DMS153 treated with DMSO at 0.1 percent for 48 hours (cell line): ENCODE measurements around the gene EDIL3.
"Not testable (repeated sequence)": the region's sequence is repeated elsewhere in the genome, so short reads cannot be mapped to it uniquely, and the experiment has no call there.

Source experiments
- DNase-seq: peaks from one replicate; lab custom pipeline; 2025; ENCODE audit not compliant: unreplicated experiment; lab: John Stamatoyannopoulos, UW

Gene EDIL3

DNA sequence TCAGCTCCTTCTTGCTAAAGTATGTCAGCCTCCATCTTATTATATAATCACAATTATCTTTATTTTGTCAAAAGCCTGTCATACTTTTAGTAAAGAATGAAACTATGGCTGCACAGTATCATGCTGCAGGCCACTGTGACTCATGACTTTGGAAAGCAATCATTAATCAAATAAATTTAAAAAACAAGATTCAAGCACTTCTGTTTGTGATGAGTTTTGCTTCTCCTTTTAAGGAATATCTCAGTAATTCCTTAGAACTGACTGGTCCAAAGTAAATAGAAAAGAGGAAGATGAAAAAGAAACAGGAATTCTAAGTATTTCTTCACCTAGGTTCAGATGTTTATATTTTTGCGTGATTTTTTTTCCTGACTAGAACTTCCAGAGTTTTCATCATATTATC is 83.1 kb downstream of the EDIL3 start:
- DNase-seq = no peak

DNA sequence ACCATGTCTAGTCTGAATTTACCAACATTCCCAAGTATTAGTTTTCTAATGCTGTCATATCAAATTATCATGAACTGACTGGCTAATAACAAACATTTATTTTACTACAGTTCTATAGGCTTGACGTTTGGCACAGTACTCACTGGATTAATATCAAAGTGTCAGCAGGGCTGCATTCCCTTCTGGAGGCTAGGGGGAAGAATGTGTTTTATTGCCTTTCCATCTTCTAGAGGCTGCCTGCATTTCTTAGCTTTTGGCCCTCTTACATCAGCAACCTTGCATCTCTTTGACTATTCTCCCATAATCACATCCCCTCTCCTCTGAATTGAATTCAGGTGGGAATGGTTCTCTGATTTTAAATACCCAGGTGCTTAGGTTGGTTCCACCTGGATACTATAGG is 84.7 kb downstream of the EDIL3 start:
- no peak for DNase-seq

DNA sequence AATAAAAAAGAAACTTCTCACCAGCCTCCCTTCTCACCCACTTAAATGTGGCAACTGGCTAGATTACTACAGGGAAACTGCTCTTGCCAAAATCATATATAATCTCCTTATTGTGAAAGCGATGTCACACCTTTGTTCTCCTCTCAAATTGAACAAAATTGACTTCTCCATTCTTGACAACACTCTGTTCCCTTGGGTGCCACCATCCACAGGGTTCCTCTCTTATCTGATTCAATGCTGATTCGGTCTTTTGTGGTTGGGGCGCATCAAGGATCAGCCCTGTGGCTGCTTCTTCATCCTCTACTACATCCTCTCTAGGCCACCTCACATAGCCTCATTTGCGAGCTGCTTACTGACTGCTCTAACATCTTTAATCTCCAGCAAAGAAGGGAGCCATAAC is 86.1 kb downstream of the EDIL3 start:
- DNase-seq = no peak

DNA sequence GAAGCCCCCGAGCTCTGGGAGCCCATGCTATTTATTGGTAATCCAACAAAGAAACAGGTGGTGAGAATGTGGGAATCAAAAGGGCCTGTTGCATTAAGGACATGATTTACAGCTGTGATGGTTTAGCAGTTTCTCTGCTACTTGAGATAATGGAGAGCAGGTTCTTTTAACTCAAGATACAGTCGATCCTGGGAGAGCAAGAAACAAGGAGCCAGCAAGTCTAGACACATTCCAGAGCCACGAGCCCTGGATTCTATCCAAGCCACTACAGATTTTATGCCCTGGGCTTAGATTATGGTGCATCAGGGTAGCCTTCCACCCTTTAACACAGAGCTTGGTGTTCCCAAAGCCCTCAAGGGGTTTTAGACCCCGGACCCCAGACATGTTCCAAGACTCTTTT is 87.0 kb downstream of the EDIL3 start:
- not testable (repeated sequence) for DNase-seq

DNA sequence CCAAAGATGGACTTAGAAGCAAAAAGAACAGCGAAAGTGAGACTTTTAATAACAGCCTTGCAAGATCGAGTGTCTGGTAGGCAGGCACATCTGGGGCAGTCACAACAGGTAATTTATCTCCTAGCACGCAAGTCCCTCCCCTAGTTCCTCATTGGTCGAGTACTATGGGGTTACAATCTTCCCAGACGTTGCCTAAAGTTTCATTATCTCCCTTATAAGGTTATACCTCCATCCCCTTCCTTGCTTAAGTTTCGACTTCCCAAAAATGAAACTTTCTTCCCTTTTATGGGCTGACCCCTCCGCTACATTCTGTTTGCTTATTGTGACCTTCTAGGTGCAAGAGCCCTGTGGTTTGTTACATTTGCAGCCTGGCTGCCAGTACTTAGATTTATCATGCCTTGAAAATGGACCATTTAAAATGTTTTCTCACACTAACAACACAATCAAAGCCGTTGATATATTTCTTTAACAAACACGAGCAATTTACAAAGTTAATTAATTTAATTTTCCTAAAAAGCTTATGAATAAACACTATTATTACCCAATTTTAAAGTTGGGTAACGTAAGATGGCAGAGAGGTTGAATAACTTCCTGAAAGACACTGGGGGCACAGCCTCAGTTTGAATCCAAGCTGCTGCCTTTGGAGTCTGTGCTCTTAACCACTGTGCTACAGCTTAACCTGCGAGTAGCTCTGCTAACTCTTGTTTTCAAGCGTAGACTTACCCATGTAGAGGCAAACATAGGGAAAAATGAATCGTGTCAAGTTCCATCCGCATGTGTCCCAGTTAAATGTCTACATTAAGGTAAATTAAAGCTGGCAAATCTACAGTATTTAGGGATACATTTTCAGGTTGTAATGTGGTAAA is 91.7 kb downstream of the EDIL3 start:
- no peak for DNase-seq

DNA sequence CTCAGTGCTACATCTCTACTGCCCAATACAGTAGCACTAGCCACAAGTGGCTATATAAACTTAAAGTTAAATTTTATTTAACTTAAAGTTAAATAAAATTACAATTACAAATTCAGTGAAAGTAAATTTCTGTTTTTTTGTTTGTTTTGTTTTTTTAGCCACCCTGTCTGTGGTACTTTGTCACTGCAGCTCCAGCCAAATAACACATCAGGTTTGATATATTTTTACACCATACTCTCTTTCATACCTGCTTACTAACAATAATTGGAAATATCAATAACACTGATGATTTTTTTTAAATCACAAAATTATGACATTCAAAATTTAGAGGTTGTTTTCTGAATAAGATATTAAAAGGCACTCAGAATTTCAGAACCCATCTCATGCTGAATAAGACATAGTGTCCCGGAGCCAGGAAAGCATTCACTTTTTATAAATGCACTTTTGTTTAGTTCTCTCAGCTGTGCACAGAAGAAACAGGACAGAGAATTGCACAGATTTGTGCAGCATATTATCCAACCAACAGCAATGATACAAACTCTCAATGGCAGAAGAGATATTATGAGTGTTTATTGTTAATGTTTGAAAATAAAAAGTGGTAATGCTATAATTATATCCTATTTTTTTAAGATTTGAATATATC is 92.6 kb downstream of the EDIL3 start:
- no peak for DNase-seq

DNA sequence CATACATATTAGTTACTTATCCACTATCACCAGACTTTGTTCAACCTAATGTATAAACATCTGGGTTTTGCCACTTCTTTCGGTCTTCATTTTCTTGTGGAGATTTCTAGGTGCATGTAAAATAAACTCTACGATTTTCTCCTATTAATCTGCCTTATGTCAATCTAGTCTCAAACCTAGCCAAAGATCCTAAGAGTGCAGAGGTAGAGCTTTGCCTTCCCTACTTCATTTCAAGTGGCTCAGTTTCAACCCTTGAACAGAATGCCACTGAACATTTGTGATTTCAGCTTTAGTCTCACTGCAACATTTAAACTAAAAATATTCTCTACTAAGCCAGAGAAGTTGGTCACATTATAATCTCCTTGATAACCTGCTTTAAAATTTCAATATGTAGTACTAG is 94.0 kb downstream of the EDIL3 start:
- no peak for DNase-seq

DNA sequence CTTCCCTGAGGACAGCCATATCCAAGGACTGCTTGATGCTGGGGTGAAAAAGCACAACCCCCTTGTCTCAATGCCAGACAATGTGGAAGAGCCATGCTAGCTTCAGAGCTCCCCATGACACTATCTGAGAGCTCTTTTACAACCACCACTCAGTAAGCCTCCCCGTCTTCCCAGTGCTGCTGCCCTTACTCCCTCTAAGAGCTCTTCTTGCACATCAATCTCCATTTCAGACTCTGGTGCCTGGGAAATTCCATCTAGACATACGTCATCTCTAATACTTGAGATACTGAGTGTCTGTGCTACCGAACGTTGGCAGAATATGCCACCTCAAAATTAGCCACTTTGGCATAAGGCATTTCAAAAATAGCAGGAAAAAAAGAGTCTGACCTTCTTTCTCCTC is 94.5 kb downstream of the EDIL3 start:
- no peak for DNase-seq

DNA sequence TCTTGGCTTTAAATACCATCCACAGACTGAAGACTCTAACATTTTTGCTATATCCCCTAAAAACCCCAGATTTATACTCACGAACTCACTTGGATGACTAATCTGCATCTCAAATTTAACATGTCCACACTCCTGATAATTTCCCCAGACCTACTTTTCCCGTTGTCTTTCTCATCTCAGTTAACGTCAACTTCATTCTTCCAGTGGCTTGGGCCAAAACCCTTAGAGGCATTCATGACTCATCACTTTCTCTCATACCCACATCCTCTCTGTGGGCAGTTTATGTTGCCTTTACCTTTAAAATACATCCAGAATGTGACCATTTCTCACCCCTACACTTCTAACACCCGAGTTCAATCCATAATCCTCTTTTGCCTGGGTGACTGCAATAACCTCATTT is 96.7 kb downstream of the EDIL3 start:
- no peak for DNase-seq

DNA sequence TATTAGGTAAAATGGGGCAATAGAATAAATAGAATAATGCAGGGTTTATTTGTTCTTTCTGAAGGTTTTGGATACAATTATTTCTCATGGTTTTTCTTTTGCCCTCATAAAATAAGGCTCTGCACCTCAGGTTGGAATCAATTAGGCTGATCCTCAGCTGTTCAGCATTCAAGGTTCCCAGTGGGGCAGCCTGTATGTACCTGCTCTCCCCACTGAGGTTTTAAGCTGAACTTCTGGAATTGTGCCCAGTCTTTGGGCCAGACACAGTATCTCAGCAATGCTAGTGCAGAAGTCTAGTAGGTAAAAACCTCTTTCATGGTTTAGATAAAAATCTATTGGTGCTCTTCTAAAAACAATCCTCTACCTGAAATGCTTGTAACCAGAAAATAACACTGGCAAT is 98.0 kb downstream of the EDIL3 start:
- DNase-seq = no peak

DNA sequence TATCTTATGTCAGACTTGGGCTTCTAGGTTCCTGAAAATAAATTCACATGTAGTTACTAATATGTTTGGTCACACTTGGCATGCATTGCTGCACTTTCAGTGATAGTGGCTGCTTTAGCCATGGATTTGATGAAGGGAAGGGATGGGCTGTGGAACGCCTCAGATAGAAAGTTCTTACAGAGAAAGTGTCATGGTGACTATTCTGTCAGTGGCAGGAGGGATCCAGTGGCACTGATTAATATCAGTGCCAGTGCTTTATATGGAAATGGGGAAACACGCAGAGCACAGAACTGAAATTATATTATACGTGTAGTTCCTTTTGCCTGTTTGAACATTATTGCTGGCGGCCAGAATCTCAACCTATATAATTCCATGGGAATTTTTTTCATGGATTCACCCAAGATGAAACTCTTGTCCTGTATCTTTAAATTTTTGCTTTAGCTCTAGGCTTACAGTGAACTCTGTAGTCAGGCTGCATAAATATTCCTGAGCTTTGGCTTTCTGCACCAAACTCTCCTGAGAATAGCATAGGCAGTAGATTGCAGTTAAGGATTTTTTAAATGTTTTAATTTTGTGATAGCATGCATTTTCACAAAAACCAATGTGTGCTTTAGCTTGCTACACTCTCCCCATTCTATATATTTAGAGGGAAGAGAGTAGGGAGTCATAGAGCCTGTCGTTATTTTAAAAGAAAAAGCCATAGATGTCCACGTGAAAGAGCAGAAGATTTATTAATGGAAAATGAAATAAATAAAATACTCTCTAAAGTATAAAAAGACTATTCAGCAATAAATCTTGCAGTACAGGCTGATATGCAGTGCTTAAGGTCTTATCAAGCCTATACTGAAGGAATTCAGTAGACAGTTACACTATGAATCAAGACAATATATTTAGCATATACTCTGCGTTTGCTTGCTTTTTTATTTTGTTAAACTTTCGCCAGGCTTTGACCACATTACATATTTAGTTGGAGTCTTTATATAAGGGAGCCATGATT is 98.7 kb downstream of the EDIL3 start:
- DNase-seq = no peak

DNA sequence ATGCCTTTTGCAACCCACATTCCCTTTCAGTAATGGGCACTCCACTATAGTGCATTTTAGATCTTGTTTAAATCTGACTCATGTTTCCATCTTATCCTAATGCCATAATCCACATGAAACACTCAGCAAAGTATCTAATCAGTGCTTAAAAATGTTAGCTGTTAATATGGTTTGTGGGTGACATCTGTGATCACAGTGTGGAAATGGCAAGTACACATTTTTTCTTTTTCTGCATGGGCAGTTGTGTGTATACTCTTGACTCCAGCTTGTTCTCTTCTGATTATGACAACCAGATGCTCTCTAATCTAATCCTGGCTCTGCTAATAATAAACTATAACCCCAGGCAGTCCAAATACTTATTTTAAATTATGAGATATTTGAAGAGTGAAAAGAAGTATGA is 103.3 kb downstream of the EDIL3 start:
- DNase-seq = no peak

DNA sequence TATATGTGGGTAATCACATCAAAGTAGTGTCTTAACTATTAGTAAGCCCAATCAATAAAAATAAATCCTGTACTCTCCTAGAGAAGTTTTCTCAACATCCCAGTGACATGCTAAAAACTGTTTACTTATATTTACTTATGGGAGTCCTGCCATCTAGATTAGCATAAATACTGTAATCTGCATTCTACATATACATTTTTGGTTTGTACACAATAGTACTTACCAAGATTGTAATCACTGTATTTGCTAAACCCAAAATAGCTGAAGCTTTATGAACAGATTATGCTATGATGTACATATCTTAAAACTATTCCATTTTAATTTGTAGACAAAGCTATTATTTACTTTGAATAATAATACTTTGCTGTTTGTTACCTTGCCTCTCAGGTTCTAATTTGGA is 105.4 kb downstream of the EDIL3 start:
- DNase-seq = no peak

DNA sequence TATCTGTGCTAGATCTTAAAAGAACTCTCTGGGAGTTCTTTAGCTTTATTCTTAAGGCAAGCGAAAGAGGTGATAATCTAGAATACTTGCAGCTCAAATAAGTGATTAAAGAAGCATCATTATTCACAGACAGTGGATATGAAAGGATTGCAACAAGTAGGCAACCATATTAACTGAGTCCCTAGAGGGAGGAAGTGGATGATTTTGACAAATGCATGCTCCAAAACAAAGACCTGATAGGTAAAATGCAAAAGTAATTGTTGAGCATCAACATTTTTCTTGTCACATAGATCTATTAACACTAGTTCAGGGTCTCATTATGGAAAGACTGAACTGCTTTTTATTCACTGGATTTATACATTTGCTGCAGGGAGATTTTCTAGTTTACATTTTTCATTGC is 109.1 kb downstream of the EDIL3 start:
- no peak for DNase-seq

DNA sequence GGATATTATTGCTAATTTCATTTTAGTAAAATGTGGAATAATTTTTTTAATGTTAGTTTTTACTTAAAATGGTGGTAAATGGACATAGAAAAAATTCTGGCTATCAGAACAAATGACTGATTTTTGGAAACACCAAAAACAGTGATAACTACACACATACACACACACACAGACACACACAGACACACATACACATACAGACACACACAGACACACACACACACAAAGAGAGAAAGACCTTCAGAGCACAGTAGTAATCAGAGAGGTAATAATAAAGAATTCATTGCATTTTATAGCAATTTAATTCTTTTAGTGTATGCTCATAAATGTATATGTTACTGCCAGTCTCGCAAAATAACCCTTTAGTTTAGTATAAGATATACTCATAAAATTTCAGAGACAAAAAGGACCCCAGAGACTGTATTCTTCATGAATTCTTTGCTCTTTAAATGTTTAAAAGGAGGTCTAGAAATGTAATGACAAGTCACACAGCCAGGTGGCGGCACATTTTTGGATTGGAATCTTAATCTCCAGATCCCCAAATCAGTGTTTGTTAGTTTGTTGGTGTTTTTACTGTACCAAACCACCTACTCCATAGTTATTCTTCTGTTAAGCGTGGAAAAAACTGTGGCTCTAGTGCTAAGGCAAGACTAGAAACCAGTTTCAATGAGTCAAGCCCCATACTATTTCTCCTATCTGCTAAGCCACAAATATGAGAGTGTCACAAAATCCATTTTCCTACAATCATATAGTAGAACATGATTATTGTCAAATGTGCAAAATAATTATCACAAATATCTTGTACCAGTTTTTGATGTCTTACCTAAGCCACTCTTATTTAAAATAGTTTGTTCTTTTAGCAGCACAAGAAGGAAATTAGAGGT is 109.9 kb downstream of the EDIL3 start:
- no peak for DNase-seq

DNA sequence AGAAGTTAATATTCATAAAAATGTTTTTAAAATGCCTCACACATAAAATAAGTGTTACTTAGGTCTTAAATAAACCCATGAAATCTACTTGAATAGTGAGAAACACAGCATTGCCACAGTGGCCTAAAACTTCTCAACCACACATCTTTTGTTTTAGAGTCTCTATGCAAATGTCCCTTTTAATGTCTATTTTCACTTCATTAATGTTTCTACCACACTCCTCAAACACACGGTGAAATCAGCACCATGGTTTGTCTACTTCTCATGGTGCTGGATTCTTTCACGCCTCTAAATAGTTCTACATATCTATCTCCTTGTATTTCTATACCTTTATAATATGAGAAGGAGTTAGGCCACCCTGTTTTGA is 111.2 kb downstream of the EDIL3 start:
- DNase-seq = no peak

DNA sequence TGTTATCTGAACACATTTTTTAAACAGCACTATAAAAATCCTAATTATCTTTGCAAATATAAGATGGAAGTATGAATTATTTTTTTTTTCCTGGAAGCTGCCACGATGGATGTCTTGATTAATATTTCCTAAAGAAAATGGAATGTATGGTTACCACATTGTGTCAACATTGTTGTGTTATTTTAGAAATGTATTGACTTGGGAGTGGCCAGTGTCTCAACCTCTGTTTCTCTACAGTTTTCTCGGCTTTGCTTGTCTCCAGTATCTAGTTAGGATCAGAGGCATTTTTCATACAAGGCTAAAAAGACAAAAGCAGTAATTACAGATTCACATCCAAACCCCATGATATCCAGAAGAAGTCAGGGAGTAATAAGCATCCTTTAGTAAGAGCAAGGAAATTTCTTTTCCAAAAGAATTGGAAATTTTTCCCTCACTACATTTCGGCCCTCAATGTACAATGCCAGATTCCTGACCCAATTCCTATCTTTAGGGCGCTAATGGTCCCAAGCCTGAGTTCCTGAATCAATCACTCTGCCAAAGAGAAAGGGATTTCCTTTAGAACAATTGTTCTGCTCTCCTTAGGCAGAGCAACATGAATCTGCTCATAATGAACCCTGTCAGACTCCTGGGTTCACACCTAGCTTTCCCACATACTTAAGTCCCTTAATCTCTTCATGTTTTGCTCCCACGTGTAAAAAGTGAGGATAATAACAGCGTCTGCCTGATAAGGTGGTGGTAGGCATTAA is 111.7 kb downstream of the EDIL3 start:
- no peak for DNase-seq

DNA sequence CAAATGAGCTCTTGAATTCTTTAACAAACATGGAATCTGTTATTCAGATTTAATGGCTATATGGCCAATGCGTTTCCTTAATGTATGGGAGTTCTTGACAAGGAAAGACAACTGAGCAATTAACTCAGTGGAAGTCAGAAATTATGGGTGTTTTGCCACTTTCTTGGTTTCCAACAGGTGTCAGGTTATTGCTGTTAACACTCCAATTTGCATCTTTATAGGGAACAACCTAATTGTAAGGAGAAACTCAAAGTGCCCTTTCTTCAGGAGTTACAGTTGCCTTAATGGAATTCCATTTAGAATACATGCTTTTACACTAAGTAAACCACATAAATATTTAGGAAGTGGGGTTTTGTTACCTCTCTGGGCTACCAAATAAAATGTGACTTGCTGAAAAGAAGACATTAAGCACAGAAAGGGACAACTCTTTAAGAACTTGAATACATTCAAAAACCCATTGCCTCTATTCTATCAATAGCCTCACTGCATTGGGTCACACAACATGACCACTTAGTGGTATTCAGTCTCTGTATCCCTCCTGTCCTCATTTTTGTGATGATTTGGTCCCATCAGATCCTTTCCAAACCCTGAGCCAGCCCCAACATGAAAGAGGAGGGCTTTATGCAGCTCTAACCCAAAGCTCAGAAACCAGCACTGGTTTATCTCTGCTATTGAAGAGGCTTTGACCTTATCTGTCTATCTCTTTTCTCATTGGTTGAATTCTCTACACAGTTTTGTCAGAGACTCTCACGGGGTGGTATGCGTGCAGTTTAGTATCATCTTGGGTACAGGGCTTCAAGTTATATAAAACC is 118.7 kb downstream of the EDIL3 start:
- DNase-seq = no peak

DNA sequence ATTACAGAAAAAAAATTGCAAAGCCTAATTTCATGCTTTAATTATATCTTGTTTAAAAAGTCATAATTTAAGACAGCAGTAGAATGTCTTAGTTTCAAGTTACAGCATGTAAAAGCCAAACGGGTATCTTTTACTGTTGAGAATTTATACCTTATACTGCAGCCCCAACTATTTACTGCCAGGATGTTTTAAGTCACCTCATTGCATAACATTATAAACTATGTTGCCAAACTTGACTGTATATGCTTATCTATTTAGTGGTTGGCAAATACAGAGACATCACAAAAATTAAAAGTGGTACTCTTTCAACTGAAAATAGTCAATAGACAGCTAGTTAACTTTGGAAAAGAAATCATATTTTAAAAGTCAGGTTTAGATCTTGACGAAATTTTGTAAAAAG is 119.5 kb downstream of the EDIL3 start:
- no peak for DNase-seq
